Activated CD8-positive, alpha-beta memory T cell treated with anti-CD3 and anti-CD28 coated beads for 36 hours (primary cell): ENCODE data around the gene TMEM37. TPM values are rescaled to one million over a fixed set of nuclear protein-coding genes. Genes with fewer than 3 reads are reported as not detected.
"Not testable (repeated sequence)": the region's sequence is repeated elsewhere in the genome, so short reads cannot be mapped to it uniquely, and the experiment has no call there.

Experiments used
- CTCF ChIA-PET: fragments of 350-600 bp; sonication (Branson Sonifier 250); formaldehyde crosslinking; loops from one replicate; lab custom pipeline; 2021; ENCODE audit warnings: antibody characterized with exemption; lab: Charles Lee
- POLR2A ChIA-PET: fragments of 350-600 bp; sonication (Branson Sonifier 250); formaldehyde crosslinking; loops from one replicate; lab custom pipeline; 2021; ENCODE audit warnings: antibody characterized with exemption; lab: Charles Lee
- total RNA-seq, 2 experiments: library from RNA; stranded (reverse); gene quantifications; one replicate each; pipeline ENCODE4 v1.2.3, GENCODE V29; 2021

Gene TMEM37, protein sequence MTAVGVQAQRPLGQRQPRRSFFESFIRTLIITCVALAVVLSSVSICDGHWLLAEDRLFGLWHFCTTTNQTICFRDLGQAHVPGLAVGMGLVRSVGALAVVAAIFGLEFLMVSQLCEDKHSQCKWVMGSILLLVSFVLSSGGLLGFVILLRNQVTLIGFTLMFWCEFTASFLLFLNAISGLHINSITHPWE
- total RNA-seq, result not detected

DNA sequence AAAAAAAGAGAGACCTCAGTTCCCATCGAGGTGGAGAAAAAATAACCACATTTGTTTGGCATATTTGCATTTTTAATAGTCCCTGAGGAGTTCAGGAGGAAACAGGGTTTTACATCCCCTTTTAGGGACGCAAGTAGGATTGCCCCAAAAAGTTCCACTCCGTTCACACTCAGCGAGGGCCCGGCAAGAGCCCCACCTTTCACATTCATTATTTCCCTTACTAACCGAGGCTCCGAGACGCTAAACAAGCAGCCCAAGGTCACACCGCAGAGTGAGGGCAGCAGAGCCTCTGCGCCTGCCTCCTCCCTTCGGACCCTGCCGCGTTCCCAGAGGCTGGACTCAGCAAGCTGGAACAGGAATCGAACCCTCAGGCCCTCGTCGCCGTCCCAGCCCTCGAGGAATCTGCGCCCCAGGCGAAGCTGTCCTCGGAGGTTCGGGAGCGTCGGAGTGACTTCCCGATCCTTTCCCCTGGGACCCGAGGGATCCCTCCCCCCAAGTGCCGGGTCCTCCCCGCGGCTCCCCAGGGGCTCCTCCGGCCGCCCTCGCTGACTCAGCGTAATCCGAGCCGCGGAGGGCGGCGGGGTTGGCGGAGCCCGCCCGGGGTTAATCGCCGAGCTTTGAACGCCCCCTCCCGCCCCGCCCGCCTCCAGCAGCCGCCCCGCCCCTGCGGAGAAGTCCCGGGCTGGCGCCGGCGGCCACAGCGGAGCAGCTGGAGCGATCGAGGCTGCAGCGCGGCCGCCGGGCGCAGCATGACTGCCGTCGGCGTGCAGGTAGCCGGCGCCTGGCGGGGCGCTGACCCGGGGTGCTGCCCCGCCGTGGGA lies at the start of gene TMEM37:
Gene TMEM37 (plus strand): TSS at position 700 of the 821 bp plus-strand sequence. CDS start 50 bp downstream, at position 750.
- ChIA-PET CTCF (no interaction called here), POLR2A (interaction anchor here (0.6 kb wide), 1 partner anchor 30 kb away, joined by 5 read pairs; no protein-coding TSS in a partner anchor)

DNA sequence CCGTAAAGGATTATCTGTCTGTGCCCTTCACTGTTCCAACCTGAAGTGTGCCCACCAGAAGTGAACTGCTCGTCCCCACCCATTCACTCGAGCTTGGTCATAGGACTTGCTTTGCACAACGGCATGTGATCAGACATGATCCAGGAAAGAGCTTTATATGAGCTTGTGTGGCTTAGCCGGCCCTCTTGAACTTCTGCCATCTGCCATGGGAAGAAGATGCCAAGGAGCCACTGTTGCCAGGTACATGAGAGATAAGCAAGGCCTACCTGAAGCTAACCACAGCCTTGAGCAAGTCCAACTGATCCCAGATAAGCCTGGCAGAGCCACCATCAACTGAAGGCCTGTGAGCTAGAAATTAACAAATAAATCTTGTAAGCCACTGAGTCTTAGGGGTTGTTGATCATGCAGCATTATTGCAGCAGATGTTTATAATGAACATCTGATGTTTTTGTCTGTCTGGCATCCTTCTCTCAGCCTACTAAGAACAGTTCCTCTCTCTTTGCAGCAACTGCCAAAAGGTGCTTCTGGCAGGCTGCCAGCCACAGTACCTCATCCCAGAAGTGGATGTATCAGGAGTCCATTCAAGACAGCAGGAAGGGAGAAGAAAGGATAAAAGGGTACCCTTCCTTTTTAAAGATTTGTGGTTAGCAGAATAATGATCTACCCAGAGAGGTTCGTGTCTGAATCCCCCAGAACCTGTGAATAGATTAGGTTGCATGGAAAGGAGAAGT lies 48.1 kb upstream of the TMEM37 start:
- POLR2A ChIA-PET, result no interaction called here

DNA sequence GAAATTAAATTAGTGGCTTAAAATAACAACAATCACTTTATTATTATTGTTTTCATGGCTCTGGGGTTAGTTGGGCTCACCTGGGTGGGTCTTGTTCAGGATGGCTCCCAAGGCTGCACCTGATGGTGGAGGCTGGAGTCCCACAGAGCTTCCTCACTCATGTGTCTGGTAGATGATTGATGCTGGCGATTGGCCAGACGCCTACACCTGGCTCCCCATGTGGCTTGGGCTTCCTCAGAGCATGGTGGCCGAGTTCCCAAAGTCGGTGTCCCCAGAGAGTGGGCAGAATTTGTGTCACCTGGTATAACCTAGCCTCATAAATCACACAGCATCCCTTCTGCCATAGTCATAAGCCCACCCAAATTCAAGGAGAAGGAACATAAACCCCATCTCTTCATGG lies 46.7 kb upstream of the TMEM37 start:
- POLR2A ChIA-PET, result no interaction called here
- CTCF ChIA-PET, result interaction anchor here (0.6 kb wide), 1 partner anchor 553 kb away, joined by 3 read pairs; no protein-coding TSS in a partner anchor

More for the DNA sequence above, 48.1 kb upstream of the TMEM37 start:
- CTCF ChIA-PET, result no interaction called here

DNA sequence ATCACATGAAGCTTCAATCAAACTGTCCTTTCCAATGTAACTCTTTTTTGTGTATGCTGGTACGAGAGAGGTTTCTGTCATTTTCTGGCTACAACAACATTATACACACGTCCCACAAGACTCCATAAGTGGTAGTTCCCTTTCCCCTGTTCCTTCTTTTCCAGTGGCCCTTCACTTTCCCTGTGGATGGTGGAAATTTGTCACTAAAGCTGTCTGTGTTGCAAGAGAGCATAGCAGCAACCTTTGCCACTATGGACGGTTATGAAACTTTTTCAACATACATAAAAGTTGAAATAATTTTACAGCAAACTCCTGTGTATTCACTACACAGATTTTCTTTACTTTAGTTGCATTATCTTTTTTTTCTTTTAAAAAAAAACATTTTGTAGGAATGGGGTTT lies 46.2 kb upstream of the TMEM37 start:
- CTCF ChIA-PET, result interaction anchor here (0.6 kb wide), 1 partner anchor 553 kb away, joined by 3 read pairs; no protein-coding TSS in a partner anchor
- POLR2A ChIA-PET, result no interaction called here

DNA sequence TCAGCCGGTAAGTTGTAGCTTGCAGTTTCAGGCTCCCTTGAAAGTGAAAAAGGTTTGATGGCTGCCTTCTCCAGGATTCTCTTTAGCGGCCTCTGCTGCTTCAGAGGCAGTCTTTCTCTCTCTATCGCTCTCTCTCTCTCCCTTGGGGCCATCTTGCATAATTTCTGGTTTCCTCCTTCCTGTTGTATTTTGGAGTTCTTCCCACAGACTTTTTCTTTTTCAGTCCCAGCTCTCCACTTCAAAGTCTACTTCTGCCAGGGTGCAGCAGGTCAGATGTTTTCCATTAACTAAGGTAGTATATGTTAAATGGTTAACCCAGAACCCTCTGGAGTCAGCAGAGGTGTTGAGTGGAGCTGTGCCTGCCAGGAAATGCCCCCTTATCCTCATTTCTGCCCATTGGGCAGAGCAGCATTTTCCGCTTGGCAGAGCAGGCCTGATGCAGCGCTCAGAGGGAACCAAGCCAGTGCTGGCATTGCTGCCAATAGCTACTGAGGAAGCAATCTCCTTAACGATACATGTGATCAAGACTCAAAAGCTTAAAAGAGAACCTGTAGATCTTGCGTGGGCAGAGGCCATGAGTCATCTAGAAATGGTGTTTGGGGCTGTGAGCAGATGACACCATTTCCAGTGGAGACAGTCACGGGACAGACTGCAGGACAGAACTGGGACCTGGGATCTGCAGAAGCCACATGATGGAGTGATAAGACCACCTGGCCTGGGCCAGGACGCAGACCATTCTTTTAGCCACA lies 44.1 kb upstream of the TMEM37 start:
- ChIA-PET CTCF (no interaction called here), POLR2A (no interaction called here)

DNA sequence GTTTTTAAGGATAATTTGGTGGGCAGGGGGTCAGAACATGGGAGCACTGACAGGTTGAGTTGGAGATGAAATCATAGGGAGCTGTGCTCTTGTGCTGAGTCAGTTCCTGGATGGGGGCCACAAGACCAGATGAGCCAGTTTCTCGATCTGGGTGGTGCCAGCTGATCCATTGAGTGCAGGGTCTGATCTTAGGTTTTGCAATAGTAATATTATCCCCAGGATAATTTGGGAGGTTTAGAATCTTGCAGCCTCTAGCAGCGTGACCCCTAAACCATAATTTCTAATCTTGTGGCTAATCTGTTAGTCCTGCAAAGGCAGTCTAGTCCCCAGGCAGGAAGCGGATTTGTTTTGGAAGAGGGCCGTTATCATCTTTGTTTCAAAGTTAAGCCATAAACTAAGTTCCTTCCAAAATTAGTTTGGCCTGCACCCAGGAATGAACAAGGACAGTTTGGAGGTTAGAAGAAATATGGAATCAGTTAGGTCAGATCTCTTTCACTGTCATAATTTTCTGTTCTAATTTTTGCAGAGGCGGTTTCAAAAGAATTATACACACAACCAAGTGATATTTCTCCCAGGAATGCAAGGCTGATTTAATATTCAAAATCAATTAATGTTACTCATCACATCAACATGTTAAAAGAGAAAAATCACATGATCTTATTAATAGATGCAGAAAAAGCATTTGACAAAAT lies 41.9 kb upstream of the TMEM37 start:
- CTCF ChIA-PET, result interaction anchor here (0.7 kb wide), 1 partner anchor 87 kb away, joined by 3 read pairs; no protein-coding TSS in a partner anchor
- POLR2A ChIA-PET, result no interaction called here

DNA sequence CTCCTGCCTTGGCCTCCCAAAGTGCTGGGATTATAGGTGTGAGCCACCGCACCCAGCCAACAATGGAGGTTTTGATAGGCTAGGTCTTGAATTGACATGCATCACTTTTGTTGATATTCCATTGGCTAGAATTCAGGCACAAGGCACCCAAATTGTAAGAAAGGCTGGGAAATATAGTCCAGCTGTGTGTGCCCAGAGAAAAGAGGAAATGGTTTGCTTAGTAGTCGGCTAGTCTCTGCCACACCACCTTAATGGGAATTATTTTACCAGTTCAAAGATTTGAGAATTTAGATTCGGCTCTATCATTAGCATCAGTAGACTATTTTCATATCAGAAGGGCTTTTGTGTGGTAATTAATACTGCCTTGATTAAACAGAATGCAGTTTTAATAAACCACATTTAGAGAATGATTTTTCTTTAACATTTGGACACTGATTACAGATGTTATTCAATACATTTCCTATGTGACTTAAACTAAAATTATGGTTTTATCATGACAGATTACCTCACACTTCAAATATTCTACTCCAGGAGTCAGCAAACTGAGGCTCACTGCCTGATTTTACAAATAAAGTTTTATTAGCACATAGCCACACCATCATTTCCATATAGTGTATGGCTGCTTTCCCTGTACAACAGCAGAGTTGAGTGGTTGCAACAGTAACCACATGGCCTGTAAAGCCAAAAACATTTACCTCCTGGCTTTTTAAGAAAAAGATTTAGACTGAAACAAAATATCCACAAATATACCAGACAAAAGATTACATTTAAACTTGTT lies 37.5 kb upstream of the TMEM37 start:
- CTCF ChIA-PET, result interaction anchor here (0.7 kb wide), 1 partner anchor 267 kb away, joined by 3 read pairs; no protein-coding TSS in a partner anchor
- POLR2A ChIA-PET, result no interaction called here

DNA sequence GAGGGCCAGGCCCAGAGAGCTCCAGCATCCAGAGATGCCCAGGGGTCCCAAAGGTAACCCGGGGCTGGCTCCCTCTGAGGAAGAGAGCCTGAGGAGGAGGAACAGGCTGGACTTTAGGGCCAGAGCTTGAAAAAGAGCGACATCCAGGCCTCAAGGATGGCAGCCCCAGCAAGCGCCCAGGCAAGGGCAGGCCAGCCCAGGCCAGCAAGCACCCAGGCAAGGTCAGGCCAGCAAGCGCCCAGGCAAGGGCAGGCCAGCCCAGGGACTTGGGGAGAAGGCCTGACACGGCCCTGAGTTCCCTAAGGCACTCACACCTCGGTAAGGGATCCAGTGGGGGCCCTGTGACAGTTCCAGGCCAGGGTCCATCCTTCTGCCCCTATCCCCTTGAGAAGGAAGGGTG lies 34.5 kb upstream of the TMEM37 start:
- POLR2A ChIA-PET, result no interaction called here
- CTCF ChIA-PET, result no interaction called here

DNA sequence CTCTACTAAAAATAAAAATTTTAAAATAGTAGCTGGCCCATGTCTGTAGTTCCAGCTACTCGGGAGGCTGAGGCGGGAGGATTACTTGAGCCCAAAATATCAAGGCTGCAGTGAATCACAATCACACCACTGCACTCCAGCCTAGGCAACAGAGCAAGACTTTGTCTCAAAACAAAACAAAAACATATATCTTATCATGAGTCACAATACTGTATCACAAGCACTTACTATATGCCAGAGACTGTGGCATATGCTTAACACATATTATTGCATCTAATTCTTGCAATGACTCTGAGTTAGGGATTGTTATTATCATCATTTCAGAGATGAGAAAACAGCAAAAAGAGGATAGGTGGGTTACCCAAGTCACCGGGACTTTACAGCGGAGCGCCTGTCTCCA lies 29.5 kb upstream of the TMEM37 start:
- ChIA-PET POLR2A (no interaction called here), CTCF (no interaction called here)

DNA sequence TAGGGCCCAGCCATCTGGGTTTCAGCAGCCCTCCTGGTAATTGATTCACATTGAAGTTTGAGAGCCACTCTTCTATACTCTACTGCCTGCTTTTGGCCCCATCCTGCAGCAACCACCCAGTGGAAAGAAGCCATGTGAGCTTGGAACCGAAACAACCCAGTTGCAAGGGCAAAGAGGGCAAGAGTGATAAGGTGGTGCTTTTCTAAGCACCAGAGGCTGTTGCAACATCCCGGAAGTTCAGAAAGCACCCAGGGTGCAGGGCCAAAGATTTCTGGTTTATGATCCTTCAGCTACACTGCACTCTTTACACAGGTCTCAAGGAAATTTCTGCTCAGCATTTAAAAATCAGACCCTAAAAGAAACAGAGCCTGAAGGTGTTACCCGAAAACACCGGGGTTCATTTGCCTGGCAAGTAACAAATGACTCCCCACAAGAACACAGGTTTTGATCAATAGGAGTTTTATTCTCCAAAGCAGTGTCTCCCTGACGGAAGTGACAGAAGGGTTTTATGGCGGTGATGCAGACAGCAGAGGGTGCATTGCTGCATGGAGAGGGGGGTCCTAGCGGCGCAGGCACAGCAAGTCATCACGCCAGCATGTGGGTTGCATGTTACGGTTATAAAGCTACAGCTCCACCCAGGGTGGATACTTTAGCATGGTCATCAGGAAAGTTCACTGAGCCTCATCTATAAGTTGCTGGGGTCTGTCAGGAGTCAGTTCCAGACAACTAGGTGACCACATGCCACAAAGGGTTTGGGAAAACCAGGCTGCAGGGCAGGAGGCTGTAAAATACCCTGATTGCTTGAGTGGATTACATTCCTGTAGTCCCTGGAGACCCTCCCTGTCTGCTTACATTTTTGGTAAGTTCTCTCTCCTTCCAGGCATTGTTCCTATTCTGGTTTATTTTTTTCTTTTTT lies 28.8 kb upstream of the TMEM37 start:
- ChIA-PET CTCF (no interaction called here), POLR2A (no interaction called here)

DNA sequence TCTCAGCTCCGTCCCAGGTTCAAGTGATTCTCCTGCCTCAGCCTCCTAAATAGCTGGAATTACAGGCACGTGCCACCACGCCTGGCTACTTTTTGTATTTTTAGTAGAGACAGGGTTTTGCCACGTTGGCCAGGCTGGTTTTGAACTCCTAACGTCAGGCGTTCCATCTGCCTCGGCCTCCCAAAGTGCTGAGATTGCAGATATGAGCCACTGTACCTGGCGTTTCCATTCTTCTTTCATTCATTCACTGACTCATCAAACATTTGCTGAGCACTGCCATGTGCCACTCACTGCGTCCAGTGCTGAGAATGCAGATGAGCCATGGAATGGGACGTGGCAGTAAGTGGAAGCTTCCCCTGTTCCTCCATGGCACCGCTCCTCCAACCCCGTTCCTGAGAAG lies 28.0 kb upstream of the TMEM37 start:
- POLR2A ChIA-PET, result not testable (repeated sequence)
- CTCF ChIA-PET, result interaction anchor here (0.8 kb wide), 1 partner anchor 73 kb away, joined by 4 read pairs; no protein-coding TSS in a partner anchor

DNA sequence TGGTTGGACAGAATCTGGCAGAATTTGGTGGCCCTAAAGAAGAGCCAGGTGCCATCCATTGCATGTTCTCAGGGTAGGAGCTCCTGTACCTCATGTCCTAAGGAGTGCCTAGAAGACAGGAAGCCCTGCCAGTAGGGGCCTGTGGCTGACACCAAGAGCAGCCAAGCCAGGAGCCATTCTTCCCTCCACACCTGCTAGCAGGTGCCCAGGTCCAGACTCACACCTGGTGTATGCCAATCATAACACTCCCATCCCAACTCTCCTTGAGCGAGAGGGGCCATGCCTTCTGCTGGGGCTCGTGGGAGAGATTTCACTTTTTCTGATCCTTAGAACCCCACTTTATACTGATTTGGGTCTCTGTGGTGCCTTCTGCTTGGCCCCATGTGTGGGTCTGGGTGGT lies 26.5 kb upstream of the TMEM37 start:
- POLR2A ChIA-PET, result no interaction called here
- CTCF ChIA-PET, result no interaction called here

DNA sequence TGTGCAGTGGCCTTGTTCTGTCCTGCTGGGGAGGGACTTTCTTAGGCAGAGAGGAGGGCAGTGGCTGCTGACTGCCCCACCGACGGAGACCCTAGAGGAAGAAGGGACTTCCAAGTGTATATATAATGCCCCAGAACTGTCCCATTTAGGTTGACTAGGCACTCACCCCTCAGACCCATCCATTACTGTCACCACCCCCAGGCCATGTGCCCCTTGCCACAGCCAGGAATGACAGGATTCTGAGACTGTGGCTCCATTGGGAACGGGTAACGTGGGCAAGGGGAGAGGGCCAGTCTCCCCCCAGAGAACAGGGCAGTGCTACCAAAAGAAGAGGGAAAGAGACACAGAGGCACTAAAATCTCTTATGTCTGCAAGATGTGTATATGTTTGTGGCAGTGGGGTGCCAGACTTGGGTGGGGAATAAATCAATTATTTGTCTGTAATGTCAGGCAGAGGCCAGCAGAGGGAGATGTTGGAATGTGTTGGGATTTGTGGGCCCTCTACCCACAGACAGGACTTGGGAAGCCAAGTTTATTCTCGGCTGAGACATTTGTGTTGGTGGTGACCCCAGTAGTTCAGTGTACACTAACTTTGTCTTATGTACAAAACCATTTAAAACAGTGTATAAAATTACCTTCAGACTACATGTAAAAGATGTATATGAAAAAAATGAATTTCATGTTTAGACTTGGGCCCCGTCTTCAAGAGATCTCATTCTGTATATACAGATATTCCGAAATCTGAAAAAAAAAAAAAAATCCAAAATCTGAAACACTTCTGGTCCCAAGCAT lies 24.0 kb upstream of the TMEM37 start:
- POLR2A ChIA-PET, result no interaction called here

DNA sequence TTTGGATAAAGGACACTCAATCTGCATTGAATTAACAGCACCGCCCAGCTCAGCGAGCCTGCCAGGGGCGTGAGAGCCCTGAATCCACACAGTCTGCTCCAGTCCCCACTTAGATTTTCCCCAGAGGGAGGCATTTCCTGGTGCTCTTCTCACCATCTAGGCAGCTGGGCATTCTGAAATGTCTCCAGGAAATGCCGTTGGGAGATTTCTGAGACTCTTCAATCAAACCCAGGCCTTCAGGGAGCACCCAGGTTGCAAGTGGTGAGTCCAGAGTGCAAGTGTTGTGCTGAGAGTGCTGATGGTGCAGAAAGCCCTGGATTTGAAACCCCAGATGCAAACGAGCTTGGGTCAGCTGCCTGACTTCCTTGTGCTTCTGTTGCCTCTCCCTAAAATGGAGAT lies 23.4 kb upstream of the TMEM37 start:
- POLR2A ChIA-PET, result no interaction called here
- CTCF ChIA-PET, result interaction anchor here (0.7 to 3.8 kb wide), 2 partner anchors 68 to 1167 kb away, joined by 3 to 22 read pairs; no protein-coding TSS in a partner anchor

More for the DNA sequence above, 24.0 kb upstream of the TMEM37 start:
- CTCF ChIA-PET, result interaction anchor here (3.8 kb wide), 1 partner anchor 69 kb away, joined by 22 read pairs; no protein-coding TSS in a partner anchor

DNA sequence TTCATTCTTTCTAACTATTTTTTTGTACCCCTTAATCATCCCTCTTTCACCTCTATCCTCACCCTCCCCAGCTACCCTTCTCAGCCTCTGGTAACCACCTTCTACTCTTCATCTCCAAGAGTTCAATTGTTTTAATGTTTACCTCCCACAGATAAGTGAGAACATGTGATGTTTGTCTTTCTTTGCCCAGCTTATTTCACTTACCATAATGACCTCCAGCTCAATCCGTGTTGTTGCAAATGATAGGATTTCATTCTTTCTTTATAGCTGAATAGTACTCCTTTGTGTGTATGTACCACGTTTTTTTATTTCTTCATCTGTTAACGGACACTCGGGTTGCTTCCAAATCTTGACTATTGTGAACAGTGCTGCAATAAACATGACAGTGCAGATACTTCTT lies 22.1 kb upstream of the TMEM37 start:
- ChIA-PET CTCF (interaction anchor here (3.8 kb wide), 1 partner anchor 67 kb away, joined by 22 read pairs; no protein-coding TSS in a partner anchor), POLR2A (no interaction called here)

DNA sequence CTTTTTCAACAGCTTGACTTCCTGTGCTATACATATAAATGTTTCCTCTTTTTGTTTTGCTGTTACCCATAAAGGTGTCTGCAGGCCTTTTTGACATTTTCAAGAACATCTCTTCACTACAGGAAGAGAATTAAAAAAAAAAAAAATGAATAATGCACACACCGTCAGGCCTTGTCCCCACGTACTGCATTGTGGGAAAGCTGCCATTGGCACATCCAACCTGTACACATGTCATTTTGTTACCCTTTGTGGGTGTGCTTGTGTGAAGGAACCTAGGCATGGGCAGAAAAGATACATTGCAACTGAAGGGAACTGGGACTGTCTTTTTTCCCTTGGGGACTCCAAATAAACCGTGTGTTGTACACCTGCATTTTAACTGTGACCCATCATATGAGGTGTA lies 16.8 kb upstream of the TMEM37 start:
- CTCF ChIA-PET, result no interaction called here
- POLR2A ChIA-PET, result no interaction called here
